K562 (cell line): ENCODE data around the gene IRS2. TPM values are rescaled to one million over a fixed set of nuclear protein-coding genes. Genes with fewer than 3 reads are reported as not detected.

Experiments
- ATAC-seq: fragments of 200-7000 bp; cut with Tn5 transposase; 3 replicates; pipeline ENCODE4 v1.9.1; 2020; ENCODE audit warnings: moderate library complexity
- BruUV-seq: library from RNA; stranded (reverse); fragments of 400-500 nt; replicated peaks from 2 replicates; lab custom pipeline; 2021; lab: Mats Ljungman, UMichigan
- CTCF ChIA-PET: fragments of 300-600 bp; formaldehyde crosslinking; extraction: SDS; loops from one replicate; lab custom pipeline; 2021; ENCODE audit warnings: low intra/inter-chr PET ratio; lab: Yijun Ruan, JAX
- POLR2A ChIA-PET: fragments of 300-600, 350-650 bp; sonication (Branson Sonifier 250); formaldehyde crosslinking; extraction: SDS; loops from one replicate; lab custom pipeline; 2021; ENCODE audit warnings: antibody characterized with exemption, inconsistent platforms; lab: Yijun Ruan, JAX
- DNase-seq, 4 experiments: peaks; one replicate each; pipeline versions ENCODE4 v3.0.0 to v3.0.0-alpha.2; 2011 to 2018; ENCODE audit warnings: low spot score in 3 of 4, mixed read lengths in 3 of 4; ENCODE audit errors: extremely low read depth in 1 of 4
- FAIRE-seq: peaks from 2 replicates; lab custom pipeline; 2011; peaks lifted over from hg19 to GRCh38; lab: Jason Lieb, UNC
- H2AFZ ChIP-seq: 2 replicates; pipeline ENCODE4 v1.6.0; 2011; ENCODE audit warnings: low read depth, low read length, control low read depth, inconsistent platforms
- H3K27ac ChIP-seq: fragments of 200-600 bp; 3 replicates; pipeline ENCODE4 v1.8.0; 2011; ENCODE audit warnings: low read depth, mild to moderate bottlenecking, control low read depth, inconsistent platforms, low read length, moderate library complexity, mixed read lengths; ENCODE audit errors: extremely low read depth
- H3K27me3 ChIP-seq, 2 experiments: fragments of 300-600 bp in 1 of 2; 2 replicates in 1 of 2; 3 replicates in 1 of 2; pipeline versions ENCODE4 v1.6.0 to v1.8.0; 2011; ENCODE audit warnings: inconsistent platforms in 2 of 2, low read length in 2 of 2, mild to moderate bottlenecking in 1 of 2, mixed read lengths in 1 of 2, moderate library complexity in 1 of 2; ENCODE audit not compliant: control insufficient read depth in 2 of 2, insufficient read depth in 2 of 2
- H3K36me3 ChIP-seq: fragments of 300-600 bp; 3 replicates; pipeline ENCODE4 v1.8.0; 2011; ENCODE audit warnings: mild to moderate bottlenecking, low read length, inconsistent platforms; ENCODE audit not compliant: control insufficient read depth, insufficient read depth
- H3K4me1 ChIP-seq, 2 experiments: fragments of 200-600 bp in 1 of 2; replicated peaks in 1 of 2; 2 replicates in 1 of 2; 3 replicates in 1 of 2; pipeline versions ENCODE4 v1.5.1 to v1.8.0; 2011; ENCODE audit warnings: inconsistent platforms in 2 of 2, low read length in 2 of 2, mild to moderate bottlenecking in 1 of 2, mixed read lengths in 1 of 2, moderate library complexity in 1 of 2; ENCODE audit not compliant: control insufficient read depth in 2 of 2, insufficient read depth in 2 of 2
- H3K4me2 ChIP-seq: 2 replicates; pipeline ENCODE4 v1.6.1; 2011; ENCODE audit warnings: low read length, control low read depth, inconsistent platforms, mixed read lengths; ENCODE audit not compliant: insufficient read depth
- H3K4me3 ChIP-seq: fragments of 200-600 bp; sonication (generic), shearing (Covaris generic); 2 replicates; pipeline ENCODE4 v1.5.1; 2016; ENCODE audit warnings: control low read depth, inconsistent platforms
- H3K79me2 ChIP-seq: fragments of 200-600 bp; 3 replicates; pipeline ENCODE4 v1.8.0; 2011; ENCODE audit warnings: low read length, inconsistent platforms; ENCODE audit not compliant: control insufficient read depth, insufficient read depth
- H3K9ac ChIP-seq, 2 experiments: 2 replicates each; pipeline versions ENCODE4 v1.6.0 to v1.6.1; 2011; ENCODE audit warnings: low read depth in 2 of 2, low read length in 2 of 2, control low read depth in 1 of 2, inconsistent platforms in 1 of 2, mild to moderate bottlenecking in 1 of 2, mixed read lengths in 1 of 2; ENCODE audit not compliant: insufficient read depth in 1 of 2
- H3K9me1 ChIP-seq: one replicate; pipeline ENCODE4 v1.6.0; 2011; ENCODE audit warnings: inconsistent platforms, mild to moderate bottlenecking, low read length, moderate library complexity; ENCODE audit not compliant: control insufficient read depth, insufficient read depth
- H3K9me3 ChIP-seq: replicated peaks from 2 replicates; pipeline ENCODE4 v1.5.1; 2011; ENCODE audit warnings: low read depth, low read length, inconsistent platforms; ENCODE audit not compliant: control insufficient read depth, insufficient read depth
- H4K20me1 ChIP-seq: replicated peaks from 2 replicates; pipeline ENCODE4 v1.6.1; 2011; ENCODE audit warnings: low read length, inconsistent platforms, mixed read lengths; ENCODE audit not compliant: control insufficient read depth, insufficient read depth
- ATF3 ChIP-seq, 2 experiments: fragments of 450-650 bp in 1 of 2; sonication (generic) in 1 of 2; formaldehyde crosslinking in 1 of 2; IDR thresholded peaks in 1 of 2; conservative IDR thresholded peaks in 1 of 2; 2 replicates each; pipeline versions ENCODE4 v1.6.1 to v1.8.1; 2016 to 2023; ENCODE audit warnings: mild to moderate bottlenecking in 2 of 2, moderate library complexity in 2 of 2, inconsistent platforms in 1 of 2, missing genetic modification reagents in 1 of 2
- KLF13 ChIP-seq: fragments of 450-650 bp; IDR thresholded peaks from 2 replicates; pipeline ENCODE4 v1.6.1; 2016; ENCODE audit warnings: missing genetic modification characterization, low read depth, mild to moderate bottlenecking, missing compliant biosample characterization, moderate library complexity, borderline replicate concordance
- MAFK ChIP-seq: IDR thresholded peaks from 2 replicates; pipeline ENCODE4 v1.6.1; 2011; ENCODE audit warnings: low read length, improper control_type of control experiment
- NFE2L1 ChIP-seq: fragments of 450-650 bp; IDR thresholded peaks from 2 replicates; pipeline ENCODE4 v1.6.1; 2016; ENCODE audit warnings: missing genetic modification characterization, low read depth, mild to moderate bottlenecking, missing compliant biosample characterization, moderate library complexity, borderline replicate concordance
- POLR2G ChIP-seq: fragments of 200-400 bp; formaldehyde crosslinking; IDR thresholded peaks from 2 replicates; pipeline ENCODE4 v1.6.1; 2017; ENCODE audit warnings: low read depth, mild to moderate bottlenecking, antibody characterized with exemption, low read length, moderate library complexity
- WGBS: fragments of 100-300 bp; shearing (Covaris generic); methylation state at CpG from one replicate; pipeline ENCODE4 v1.1.6; 2016; ENCODE audit warnings: low coverage, mixed read lengths; ENCODE audit not compliant: insufficient coverage; ENCODE audit errors: missing lambda C conversion rate; 5-methylcytosine and 5-hydroxymethylcytosine counted together
- in situ Hi-C: fragments of 300-500 bp; cut with MboI; formaldehyde crosslinking; loops from 4 replicates; pipeline ENCODE4 v1.15.0; 2018; ENCODE audit warnings: inconsistent platforms, mixed read lengths
- intact Hi-C: fragments of 100-400 bp; cut with micrococcal nuclease; formaldehyde crosslinking; loops from 2 replicates; pipeline ENCODE4 v1.14.2; 2022
- polyA plus RNA-seq, 8 experiments: library from polyadenylated mRNA; depleted of rRNA in 4 of 8; stranded (reverse) in 5 of 8; unstranded in 3 of 8; fragments of >200 nt; fragmentation: Nextera tagmentation in 2 of 8; fragmentation: Illumina TruSeq in 1 of 8; extraction: Ambion mirVana in 2 of 8; extraction: Trizol in 1 of 8; gene quantifications; 2 replicates each; pipeline versions ENCODE4 v1.2.1 to v1.2.3, GENCODE V29; 2011 to 2014; ENCODE audit warnings: inconsistent platforms in 1 of 8, missing spikeins in 1 of 8
- total RNA-seq, 7 experiments: library from RNA; depleted of rRNA in 6 of 7; stranded (reverse); fragments of >200 nt in 6 of 7; fragmentation: Illumina TruSeq in 2 of 7; extraction: Trizol in 2 of 7; gene quantifications; 2 replicates each; pipeline versions ENCODE4 v1.2.1 to v1.2.3, GENCODE V29; 2011 to 2021; ENCODE audit warnings: low replicate concordance in 1 of 7

The IRS2 gene
- total and polyA plus RNA-seq, 9 of the 15 experiments (the other 6 are each of a cell fraction or from before 2014, with no cell fraction given), result 0.36 to 4.6 (median 0.63) TPM

GRCh38 chr13:109728791-109729731 is 57.3 kb downstream of the IRS2 start:
- BruUV-seq, result no TSS peak
- WGBS, result 24% methylated on average over 17 of the region's 17 CpGs

More at GRCh38 chr13:109728791-109729731, 57.3 kb downstream of the IRS2 start:
- Histone ChIP-seq H3K4me3 (no peak overlapping the region), H3K79me2 (no peaks in the 10 kb centered on the region), H3K9me1 (no peaks in the 10 kb centered on the region), H3K27ac (no peak overlapping the region), H3K27me3 (peaks cover 2 to 25% of the 10 kb centered on the region in 2 experiments; a peak in 4 of 5 replicates), H4K20me1 (no peaks in the 10 kb centered on the region), H3K9ac (no peak overlapping the region), H3K4me2 (no peak overlapping the region), H3K9me3 (no peaks in the 10 kb centered on the region), H2AFZ (no peak overlapping the region), H3K4me1 (no peaks in the 10 kb centered on the region; a peak in 4 of 5 replicates), H3K36me3 (no peaks in the 10 kb centered on the region)
- TF ChIP-seq MAFK, result no peak
- TF ChIP-seq POLR2G, result no peak
- no peak for TF ChIP-seq KLF13 (tag)
- no peak for TF ChIP-seq NFE2L1 (tag)
- TF ChIP-seq ATF3 (IDR thresholded peaks at IDR 0.05), result no peak
- no peak for TF ChIP-seq ATF3 (CRISPR knock-in tag; conservative IDR thresholded peaks at IDR 0.05)
- no peak; the same call in 2 of the 3 replicates for ATAC-seq
- in situ Hi-C loops, result no loop called here
- intact Hi-C loops, result no loop called here
- POLR2A ChIA-PET, result interaction anchor here (1.0 to 1.1 kb wide), 4 partner anchors 9 to 22 kb away, joined by 3 to 4 read pairs (median 3); no protein-coding TSS in a partner anchor
- no peak for DNase-seq
- no peak for FAIRE-seq
- CTCF ChIA-PET, result no interaction called here
